ENCODE measurements around the gene LPIN1.
"Not testable (repeated sequence)": the region's sequence is repeated elsewhere in the genome, so short reads cannot be mapped to it uniquely, and the experiment has no call there.

LPIN1 gene

GRCh38 chr2:11788461-11789124, 42.2 kb downstream of the LPIN1 start:
- no peak for DNase-seq

- no peak for DNase-seq
These were observed 42.8 kb downstream of the LPIN1 start for GRCh38 chr2:11789243-11789642.

GRCh38 chr2:11790228-11790627, 43.8 kb downstream of the LPIN1 start:
- no peak for DNase-seq

GRCh38 chr2:11795590-11795989, 49.2 kb downstream of the LPIN1 start:
- DNase-seq: no peak

GRCh38 chr2:11796190-11797171, 50.0 kb downstream of the LPIN1 start:
- no peak for DNase-seq

GRCh38 chr2:11797846-11798245, 51.4 kb downstream of the LPIN1 start:
- DNase-seq: no peak

GRCh38 chr2:11798701-11799435, 52.4 kb downstream of the LPIN1 start:
- no peak for DNase-seq

GRCh38 chr2:11799826-11800225, 53.4 kb downstream of the LPIN1 start:
- no peak for DNase-seq

GRCh38 chr2:11802782-11803191, 56.4 kb downstream of the LPIN1 start:
- no peak for DNase-seq

- no peak for DNase-seq
These were observed 58.6 kb downstream of the LPIN1 start for GRCh38 chr2:11805024-11805423.

- no peak for DNase-seq
These were observed 59.5 kb downstream of the LPIN1 start for GRCh38 chr2:11805920-11806319.

- no peak for DNase-seq
These were observed 61.0 kb downstream of the LPIN1 start for GRCh38 chr2:11807156-11808015.

- no peak for DNase-seq
These were observed 61.6 kb downstream of the LPIN1 start for GRCh38 chr2:11808016-11808400.

GRCh38 chr2:11809586-11810236, 63.3 kb downstream of the LPIN1 start:
- no peak for DNase-seq

GRCh38 chr2:11810237-11810977, 64.0 kb downstream of the LPIN1 start:
- DNase-seq: no peak

GRCh38 chr2:11811036-11811654, 64.7 kb downstream of the LPIN1 start:
- no peak for DNase-seq

GRCh38 chr2:11812466-11813248, 66.2 kb downstream of the LPIN1 start:
- DNase-seq: no peak

- not testable (repeated sequence) for DNase-seq
These were observed 66.9 kb downstream of the LPIN1 start for GRCh38 chr2:11813345-11813744.

- DNase-seq: no peak
These were observed 67.5 kb downstream of the LPIN1 start for GRCh38 chr2:11813951-11814350.

GRCh38 chr2:11814979-11815510, 68.6 kb downstream of the LPIN1 start:
- no peak for DNase-seq
